B cell (primary cell): ENCODE data around the gene NWD2. TPM values are rescaled to one million over a fixed set of nuclear protein-coding genes. Genes with fewer than 3 reads are reported as not detected.

Experiments used
- ATAC-seq: fragments of 200-7000 bp; cut with Tn5 transposase; one replicate; pipeline ENCODE4 v1.10.0; 2021; ENCODE audit warnings: low read depth, mild to moderate bottlenecking, moderate number of reproducible peaks, moderate library complexity
- CTCF ChIA-PET: fragments of 350-600 bp; sonication (Branson Sonifier 250); formaldehyde crosslinking; loops from one replicate; lab custom pipeline; 2021; ENCODE audit warnings: antibody characterized with exemption, inconsistent platforms; lab: Charles Lee
- POLR2A ChIA-PET: fragments of 350-600 bp; sonication (Branson Sonifier 250); formaldehyde crosslinking; loops from one replicate; lab custom pipeline; 2021; ENCODE audit warnings: antibody characterized with exemption; lab: Charles Lee
- DNase-seq: peaks from one replicate; pipeline ENCODE4 v3.0.0; 2013
- H2AFZ ChIP-seq: 2 replicates; pipeline ENCODE4 v1.6.1; 2012; ENCODE audit warnings: mild to moderate bottlenecking, low read depth, low read length; ENCODE audit not compliant: insufficient read depth, poor library complexity, severe bottlenecking
- H3K27ac ChIP-seq, 2 donors: 1 replicate in 1 of 2; 2 replicates in 1 of 2; pipeline ENCODE4 v1.5.1; 2012 to 2013; ENCODE audit warnings: low read length in 2 of 2, mild to moderate bottlenecking in 2 of 2, moderate library complexity in 1 of 2
- H3K27me3 ChIP-seq, 4 experiments: fragments of 200-600 bp in 1 of 4; sonication (generic) in 1 of 4; replicated peaks in 1 of 4; 1 replicate in 2 of 4; 2 replicates in 2 of 4; pipeline versions ENCODE4 v1.6.1 to v1.7.0; 2013 to 2016; ENCODE audit warnings: low read length in 3 of 4, mild to moderate bottlenecking in 2 of 4, mixed read lengths in 1 of 4, moderate library complexity in 1 of 4; ENCODE audit not compliant: insufficient read depth in 4 of 4, control insufficient read depth in 3 of 4; ENCODE audit errors: control extremely low read depth in 1 of 4
- H3K36me3 ChIP-seq, 2 experiments: replicated peaks in 1 of 2; 1 replicate in 1 of 2; 2 replicates in 1 of 2; pipeline versions ENCODE4 v1.6.1 to v1.7.1; 2013; ENCODE audit warnings: low read length in 1 of 2; ENCODE audit not compliant: insufficient read depth in 2 of 2, control insufficient read depth in 1 of 2; ENCODE audit errors: control extremely low read depth in 1 of 2, extremely low read depth in 1 of 2
- H3K4me1 ChIP-seq, 2 donors: fragments of 200-600 bp in 1 of 2; sonication (generic) in 1 of 2; 1 replicate in 1 of 2; 2 replicates in 1 of 2; pipeline versions ENCODE4 v1.5.1 to v1.6.1; 2013 to 2017; ENCODE audit warnings: low read length in 2 of 2; ENCODE audit not compliant: control insufficient read depth in 2 of 2, insufficient read depth in 2 of 2
- H3K4me2 ChIP-seq: replicated peaks from 2 replicates; pipeline ENCODE3; 2012; ENCODE audit warnings: mild to moderate bottlenecking, low read depth, low read length; ENCODE audit not compliant: poor library complexity, severe bottlenecking
- H3K4me3 ChIP-seq, 5 experiments: fragments of 200-600 bp in 1 of 5; sonication (generic) in 1 of 5; 1 replicate in 3 of 5; 2 replicates in 2 of 5; pipeline versions ENCODE4 v1.5.1 to v1.7.0; 2011 to 2016; ENCODE audit warnings: low read length in 4 of 5, mild to moderate bottlenecking in 4 of 5, low read depth in 2 of 5, control low read depth in 1 of 5, moderate library complexity in 1 of 5; ENCODE audit not compliant: insufficient read depth in 1 of 5; ENCODE audit errors: control extremely low read depth in 1 of 5, extremely low read depth in 1 of 5
- H3K79me2 ChIP-seq: fragments of 200-600 bp; sonication (generic); one replicate; pipeline ENCODE4 v1.6.0; 2016; ENCODE audit warnings: low read length; ENCODE audit not compliant: control insufficient read depth, insufficient read depth
- H3K9ac ChIP-seq: fragments of 200-600 bp; sonication (generic); 2 replicates; pipeline ENCODE4 v1.6.1; 2017; ENCODE audit warnings: mild to moderate bottlenecking, low read length, moderate library complexity
- H3K9me3 ChIP-seq, 3 donors: one replicate each; pipeline versions ENCODE4 v1.6.1 to v1.7.1; 2013; ENCODE audit warnings: low read length in 2 of 3; ENCODE audit not compliant: control insufficient read depth in 2 of 3, insufficient read depth in 1 of 3; ENCODE audit errors: control extremely low read depth in 1 of 3
- H4K20me1 ChIP-seq: 2 replicates; pipeline ENCODE4 v1.6.0; 2012; ENCODE audit warnings: mild to moderate bottlenecking, low read length; ENCODE audit not compliant: insufficient read depth, control insufficient read depth, poor library complexity, severe bottlenecking
- H3K27ac Mint-ChIP-seq: one replicate; pipeline ENCODE4 v1.8.0; 2021; ENCODE audit warnings: mixed read lengths
- H3K27me3 Mint-ChIP-seq: one replicate; pipeline ENCODE4 v1.8.0; 2021; ENCODE audit warnings: mixed read lengths
- H3K4me1 Mint-ChIP-seq: one replicate; pipeline ENCODE4 v1.8.0; 2021; ENCODE audit warnings: mixed read lengths
- H3K4me3 Mint-ChIP-seq: one replicate; pipeline ENCODE4 v1.8.0; 2021; ENCODE audit warnings: mixed read lengths
- H3K9me3 Mint-ChIP-seq: one replicate; pipeline ENCODE4 v1.8.0; 2022; ENCODE audit warnings: mixed read lengths; ENCODE audit not compliant: insufficient read depth
- CTCF ChIP-seq: fragments of 200-600 bp; IDR thresholded peaks from one replicate; pipeline ENCODE4 v1.8.0; 2022; ENCODE audit warnings: antibody characterized with exemption, mild to moderate bottlenecking
- EZH2 ChIP-seq: IDR thresholded peaks from 2 replicates; pipeline ENCODE4 v1.6.1; 2012; ENCODE audit warnings: borderline replicate concordance, low read depth, mild to moderate bottlenecking, moderate library complexity, low read length; ENCODE audit not compliant: insufficient read depth, poor library complexity, severe bottlenecking
- WGBS: methylation state at CpG from one replicate; pipeline ENCODE4 v1.1.5; 2013; ENCODE audit warnings: missing lambda C conversion rate; ENCODE audit not compliant: insufficient coverage; 5-methylcytosine and 5-hydroxymethylcytosine counted together
- intact Hi-C: fragments of 100-400 bp; cut with micrococcal nuclease; formaldehyde crosslinking; loops from one replicate; pipeline ENCODE4 v1.10.0; 2022
- polyA plus RNA-seq: library from polyadenylated mRNA; depleted of rRNA; stranded (reverse); fragments of >200 nt; gene quantifications from 2 replicates; pipeline ENCODE4 v1.2.3, GENCODE V29; 2012
- total RNA-seq, 2 donors: library from RNA; stranded (reverse); fragments of 120-200 nt in 1 of 2; gene quantifications; 1 replicate in 1 of 2; 2 replicates in 1 of 2; pipeline versions ENCODE4 v1.2.3 to v1.2.4, GENCODE V29; 2013 to 2022

The NWD2 gene
- total and polyA plus RNA-seq, 2 donors (not counting 1 experiment from before 2014, with no cell fraction given): not detected

GRCh38 chr4:37452952-37453280 is 208.4 kb downstream of the NWD2 start:
- ChIA-PET CTCF (interaction anchor here (1.0 to 1.5 kb wide), 3 partner anchors 9 to 112 kb away, joined by 4 to 5 read pairs (median 5); no protein-coding TSS in a partner anchor), POLR2A (no interaction called here)
- Histone ChIP-seq H3K4me1 (peaks cover 12 to 17% of the 10 kb centered on the region in 2 donors), H3K4me2 (peak overlapping the region; percentile 81), H2AFZ (peak overlapping the region; percentile 65), H3K27me3 (peaks cover 0 to 36% (median 35%) of the 10 kb centered on the region in 4 experiments), H3K9ac (peak overlapping the region; percentile 59), H3K36me3 (no peaks in the 10 kb centered on the region), H3K4me3 (peak overlapping the region in 4 of 5 experiments; percentile 33 to 55 (median 50)), H3K9me3 (no peaks in the 10 kb centered on the region), H3K27ac (no peak overlapping the region), H3K79me2 (no peaks in the 10 kb centered on the region), H4K20me1 (no peaks in the 10 kb centered on the region)
- intact Hi-C loops: loop anchor here (5.0 kb wide), 1 partner anchor 114 kb away; no protein-coding TSS in a partner anchor
- 0% methylated on average over 3 of the region's 3 CpGs for WGBS
- H3K9me3 Mint-ChIP-seq: no peaks in the 10 kb centered on the region
- H3K4me3 Mint-ChIP-seq: peak overlapping the region; percentile 80
- no peak overlapping the region for H3K27ac Mint-ChIP-seq
- DNase-seq: peak; percentile 50
- ATAC-seq: no peak
- peaks cover 15% of the 10 kb centered on the region for H3K4me1 Mint-ChIP-seq
- peaks cover 64% of the 10 kb centered on the region for H3K27me3 Mint-ChIP-seq
- TF ChIP-seq CTCF (peak; percentile 39), EZH2 (no peak)

GRCh38 chr4:37453281-37453998 is 208.9 kb downstream of the NWD2 start:
- TF ChIP-seq EZH2 (no peak), CTCF (no peak)
- H3K4me1 Mint-ChIP-seq: peaks cover 15% of the 10 kb centered on the region
- no peaks in the 10 kb centered on the region for H3K9me3 Mint-ChIP-seq
- H3K9ac ChIP-seq: peak overlapping the region; percentile 59
- DNase-seq: peak; percentile 32
- peak overlapping the region in 4 of 5 experiments; percentile 33 to 55 (median 50) for H3K4me3 ChIP-seq
- peak overlapping the region; percentile 81 for H3K4me2 ChIP-seq
- intact Hi-C loops: loop anchor here (5.0 kb wide), 1 partner anchor 114 kb away; no protein-coding TSS in a partner anchor
- H3K79me2 ChIP-seq: no peaks in the 10 kb centered on the region
- H3K27me3 Mint-ChIP-seq: peaks cover 64% of the 10 kb centered on the region
- ChIA-PET POLR2A (no interaction called here), CTCF (interaction anchor here (1.0 to 1.5 kb wide), 3 partner anchors 10 to 112 kb away, joined by 4 to 5 read pairs (median 5); no protein-coding TSS in a partner anchor)
- peak overlapping the region; percentile 65 for H2AFZ ChIP-seq
- WGBS: 2% methylated on average over 56 of the region's 56 CpGs
- H3K4me1 ChIP-seq: peaks cover 12 to 17% of the 10 kb centered on the region in 2 donors
- peak overlapping the region; percentile 80 for H3K4me3 Mint-ChIP-seq
- no peaks in the 10 kb centered on the region for H3K9me3 ChIP-seq
- no peaks in the 10 kb centered on the region for H3K36me3 ChIP-seq
- H4K20me1 ChIP-seq: no peaks in the 10 kb centered on the region
- peak; percentile 54 for ATAC-seq
- no peak overlapping the region for H3K27ac ChIP-seq
- H3K27ac Mint-ChIP-seq: no peak overlapping the region
- H3K27me3 ChIP-seq: peaks cover 0 to 36% (median 35%) of the 10 kb centered on the region in 4 experiments
